Measurements from ENCODE around the gene SLC25A30.
"Not testable (repeated sequence)": the region's sequence is repeated elsewhere in the genome, so short reads cannot be mapped to it uniquely, and the experiment has no call there.

Gene SLC25A30

DNA sequence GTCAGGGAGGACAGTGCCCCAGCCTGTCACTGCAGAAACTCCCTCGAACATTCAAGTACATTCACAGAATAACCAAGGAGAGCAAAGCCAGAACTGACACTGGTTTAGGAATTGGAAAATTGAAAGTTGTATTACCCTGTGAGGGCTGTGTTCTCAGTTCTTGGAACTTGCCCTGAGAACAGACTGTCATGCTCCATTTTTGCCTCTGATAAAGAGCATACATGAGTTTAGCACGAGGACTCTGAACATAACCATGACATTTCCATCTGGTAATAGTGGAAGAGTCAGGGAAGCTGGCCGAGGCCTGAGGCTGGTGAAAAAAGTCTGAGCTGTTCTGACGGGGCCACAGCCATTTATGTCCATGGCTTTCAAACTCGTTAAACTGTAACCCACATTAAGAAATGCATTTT lies 15.2 kb upstream of the SLC25A30 start:
- no peak for DNase-seq (ENCODE audit: low read depth)
- TF ChIP-seq, protein P1, sequence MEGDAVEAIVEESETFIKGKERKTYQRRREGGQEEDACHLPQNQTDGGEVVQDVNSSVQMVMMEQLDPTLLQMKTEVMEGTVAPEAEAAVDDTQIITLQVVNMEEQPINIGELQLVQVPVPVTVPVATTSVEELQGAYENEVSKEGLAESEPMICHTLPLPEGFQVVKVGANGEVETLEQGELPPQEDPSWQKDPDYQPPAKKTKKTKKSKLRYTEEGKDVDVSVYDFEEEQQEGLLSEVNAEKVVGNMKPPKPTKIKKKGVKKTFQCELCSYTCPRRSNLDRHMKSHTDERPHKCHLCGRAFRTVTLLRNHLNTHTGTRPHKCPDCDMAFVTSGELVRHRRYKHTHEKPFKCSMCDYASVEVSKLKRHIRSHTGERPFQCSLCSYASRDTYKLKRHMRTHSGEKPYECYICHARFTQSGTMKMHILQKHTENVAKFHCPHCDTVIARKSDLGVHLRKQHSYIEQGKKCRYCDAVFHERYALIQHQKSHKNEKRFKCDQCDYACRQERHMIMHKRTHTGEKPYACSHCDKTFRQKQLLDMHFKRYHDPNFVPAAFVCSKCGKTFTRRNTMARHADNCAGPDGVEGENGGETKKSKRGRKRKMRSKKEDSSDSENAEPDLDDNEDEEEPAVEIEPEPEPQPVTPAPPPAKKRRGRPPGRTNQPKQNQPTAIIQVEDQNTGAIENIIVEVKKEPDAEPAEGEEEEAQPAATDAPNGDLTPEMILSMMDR (IDR thresholded peaks at IDR 0.05; ENCODE audit: low read depth, low read length, missing control alignments): no peak
- no peak overlapping the region for H3K4me3 ChIP-seq (ENCODE audit: low read depth, low read length)

DNA sequence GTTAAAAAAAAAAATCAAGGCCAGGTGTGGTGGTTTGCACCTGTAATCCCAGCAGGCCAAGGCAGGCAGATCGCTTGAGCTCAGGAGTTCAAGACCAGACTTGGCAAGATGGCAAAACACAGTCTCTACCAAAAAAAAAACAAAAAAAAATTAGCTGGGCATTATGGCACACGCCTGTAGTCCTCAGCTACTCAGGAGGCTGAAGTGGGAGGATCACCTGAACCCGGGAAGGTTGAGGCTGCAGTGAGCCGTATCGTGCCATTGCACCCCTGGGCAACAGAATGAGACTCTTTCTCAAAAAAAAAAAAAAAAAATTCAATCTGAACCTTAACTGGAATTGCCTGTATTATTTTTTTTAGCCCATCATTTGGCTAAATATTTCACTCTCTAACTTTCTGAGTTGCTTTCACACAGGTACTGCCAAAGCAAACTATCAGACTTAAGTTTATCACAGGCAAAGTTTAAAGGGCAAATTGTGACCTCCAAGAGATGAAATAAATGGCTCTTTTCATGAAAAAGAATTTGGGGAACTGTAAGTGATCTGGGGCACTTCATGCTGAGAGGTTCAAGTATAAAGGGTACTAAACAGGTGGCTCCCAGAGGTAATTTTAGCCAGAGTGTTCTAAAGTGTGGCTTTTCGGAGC lies 14.7 kb upstream of the SLC25A30 start:
- DNase-seq (ENCODE audit: low read depth): no peak
- TF ChIP-seq, protein P1 (IDR thresholded peaks at IDR 0.05; ENCODE audit: low read depth, low read length, missing control alignments): no peak
- no peak overlapping the region for H3K4me3 ChIP-seq (ENCODE audit: low read depth, low read length)

DNA sequence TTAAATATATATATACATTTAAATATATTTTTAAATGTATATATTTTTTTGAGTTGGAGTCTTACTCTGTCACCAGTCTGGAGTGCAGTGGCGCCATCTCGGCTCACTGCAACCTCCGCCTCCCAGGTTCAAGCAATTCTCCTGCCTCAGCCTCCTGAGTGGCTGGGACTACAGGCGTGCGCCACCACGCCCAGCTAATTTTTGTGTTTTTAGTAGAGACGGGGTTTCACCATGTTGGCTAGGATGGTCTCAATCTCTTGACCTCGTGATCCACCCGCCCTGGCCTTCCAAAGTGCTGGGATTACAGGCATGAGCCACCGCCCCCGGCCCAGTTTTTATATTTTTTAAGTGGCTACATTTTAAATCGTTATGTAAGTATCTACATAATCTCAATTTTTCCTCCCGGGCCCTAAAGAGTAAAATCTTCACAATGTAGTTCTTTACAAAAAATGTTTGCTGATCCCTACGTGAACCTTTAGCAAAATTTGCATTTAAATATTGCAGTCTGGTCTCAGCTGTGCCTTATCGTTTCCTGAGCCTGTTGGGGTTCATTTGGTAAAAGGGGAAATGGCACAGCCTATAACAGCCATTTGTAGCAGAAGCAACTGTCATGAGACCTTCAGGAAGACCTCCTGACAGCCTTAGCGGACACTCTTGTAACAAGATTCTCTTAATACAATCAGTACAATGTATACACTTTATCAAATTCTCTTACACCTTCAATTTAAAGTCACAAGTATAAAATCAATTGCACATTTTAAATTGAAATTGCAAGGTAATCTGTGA lies 8.1 kb upstream of the SLC25A30 start:
- not testable (repeated sequence) for DNase-seq (ENCODE audit: low read depth); H3K4me3 ChIP-seq (ENCODE audit: low read depth, low read length)

DNA sequence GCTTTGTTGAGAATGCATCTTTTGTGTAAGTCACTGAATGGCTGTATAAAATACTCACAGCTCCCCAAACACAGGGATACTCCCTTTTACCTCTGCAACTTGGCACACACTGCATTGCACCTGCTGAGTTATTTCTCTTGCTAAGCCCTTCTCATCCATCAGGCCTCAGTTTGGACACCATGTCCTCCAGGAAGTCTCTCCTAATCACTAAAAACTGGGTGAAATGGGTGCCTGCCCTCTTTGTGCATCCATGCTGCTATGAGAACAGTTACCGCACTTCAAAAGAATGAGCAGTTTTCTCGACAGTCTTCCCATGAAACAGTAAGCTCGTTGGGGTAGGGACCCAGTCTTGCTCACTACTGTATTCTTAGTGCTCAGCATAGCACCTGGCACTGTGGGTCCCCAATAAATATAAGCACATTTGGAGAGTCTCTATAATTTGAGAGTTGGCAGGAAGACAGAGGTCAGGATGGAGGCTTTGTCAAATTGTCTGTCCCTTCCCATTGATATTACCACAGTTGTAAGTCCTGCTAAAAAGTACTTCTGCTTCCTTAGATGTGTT lies 4.6 kb upstream of the SLC25A30 start:
- TF ChIP-seq, protein P1 (IDR thresholded peaks at IDR 0.05; ENCODE audit: low read depth, low read length, missing control alignments): no peak
- no peak for DNase-seq (ENCODE audit: low read depth)

DNA sequence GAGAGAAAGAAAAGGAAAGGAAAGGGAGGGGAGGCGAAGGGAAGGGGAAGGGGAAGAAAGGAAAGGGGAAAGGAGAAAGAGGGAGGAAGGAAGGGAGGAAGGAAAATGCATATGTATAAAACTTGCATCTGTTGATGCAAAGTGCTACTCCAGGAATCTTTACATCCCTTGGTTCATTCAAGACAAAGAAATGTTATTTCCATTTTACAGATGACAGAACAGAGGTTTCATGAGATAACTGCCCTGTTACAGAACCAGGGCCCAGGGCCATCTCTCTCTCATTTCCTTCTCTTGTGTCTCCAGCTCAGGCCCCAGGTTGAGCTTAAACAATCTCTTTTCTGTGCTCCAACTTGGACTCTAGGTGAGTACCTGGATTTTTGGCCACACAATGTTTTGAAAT lies 1.8 kb upstream of the SLC25A30 start:
- no peak for DNase-seq (ENCODE audit: low read depth)
- no peak overlapping the region for H3K4me3 ChIP-seq (ENCODE audit: low read depth, low read length)
- TF ChIP-seq, protein P1 (IDR thresholded peaks at IDR 0.05; ENCODE audit: low read depth, low read length, missing control alignments): no peak

More for the DNA sequence above, 4.6 kb upstream of the SLC25A30 start:
- H3K4me3 ChIP-seq (ENCODE audit: low read depth, low read length): no peak overlapping the region

DNA sequence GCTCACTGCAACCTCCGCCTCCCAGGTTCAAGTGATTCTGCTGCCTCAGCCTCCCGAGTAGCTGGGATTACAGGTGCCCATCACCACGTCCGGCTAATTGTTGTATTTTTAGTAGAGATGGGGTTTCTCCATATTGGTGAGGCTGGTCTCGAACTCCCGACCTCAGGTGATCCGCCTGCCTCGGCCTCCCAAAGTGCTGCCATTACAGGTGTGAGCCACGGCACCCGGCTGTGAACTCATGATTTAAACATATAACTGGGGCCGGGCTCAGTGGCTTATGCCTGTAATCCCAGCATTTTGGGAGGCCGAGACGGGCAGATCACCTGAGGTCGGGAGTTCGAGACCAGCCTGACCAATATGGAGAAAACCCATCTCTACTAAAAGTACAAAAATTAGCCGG lies 1.2 kb upstream of the SLC25A30 start:
- DNase-seq (ENCODE audit: low read depth); H3K4me3 ChIP-seq (ENCODE audit: low read depth, low read length): not testable (repeated sequence)

DNA sequence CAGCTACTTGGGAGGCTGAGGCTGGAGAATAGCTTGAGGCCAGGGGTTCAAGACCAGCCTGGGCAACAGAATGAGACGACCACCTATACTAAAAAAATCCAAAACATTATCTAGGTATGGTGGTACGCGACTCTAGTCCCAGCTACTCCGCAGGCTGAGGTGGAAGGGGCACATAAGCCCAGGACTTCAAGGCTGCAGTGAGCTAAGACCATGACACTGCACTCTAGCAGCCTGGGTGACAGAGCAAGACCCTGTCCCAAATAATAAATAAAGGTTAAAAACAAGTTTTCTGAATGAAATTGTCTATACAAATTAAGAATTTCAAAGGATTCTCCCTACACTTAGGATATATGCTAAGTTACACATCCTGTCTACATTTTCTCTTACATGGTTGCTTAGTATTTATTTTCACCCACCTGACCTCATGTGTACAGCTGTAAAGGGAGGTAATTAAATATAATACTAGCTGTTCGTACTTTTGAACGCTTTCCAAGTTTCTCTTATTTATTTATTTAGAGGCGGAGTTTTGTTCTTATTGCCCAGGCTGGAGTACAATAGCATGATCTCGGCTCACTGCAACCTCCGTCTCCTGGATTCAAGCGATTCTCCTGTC lies 1.6 kb downstream of the SLC25A30 start:
- TF ChIP-seq, protein P1 (IDR thresholded peaks at IDR 0.05; ENCODE audit: low read depth, low read length, missing control alignments): no peak
- H3K4me3 ChIP-seq (ENCODE audit: low read depth, low read length): peak overlapping the region; percentile 67
- no peak for DNase-seq (ENCODE audit: low read depth)
